ENCODE measurements around the gene AP4M1.

The AP4M1 gene

GRCh38 chr7:100157069-100157333, 55.6 kb downstream of the AP4M1 start:
- peak overlapping the region; percentile 91 for H3K27ac ChIP-seq
- TF ChIP-seq ZFX (IDR thresholded peaks at IDR 0.05; ENCODE audit: borderline replicate concordance) (no peak), CTCF (IDR thresholded peaks at IDR 0.05) (no peak)

GRCh38 chr7:100157334-100158228, 56.1 kb downstream of the AP4M1 start:
- H3K27ac ChIP-seq, result peak overlapping the region; percentile 91
- TF ChIP-seq CTCF (IDR thresholded peaks at IDR 0.05) (no peak), ZFX (IDR thresholded peaks at IDR 0.05; ENCODE audit: borderline replicate concordance) (no peak)
